Effector memory CD8-positive, alpha-beta T cell (primary cell): ENCODE results near the gene PLEKHN1.
A peak's percentile ranks its signal among the peaks of the same experiment; 100 is the strongest.

ENCODE experiments used
- ATAC-seq: fragments of 150-1000 bp; cut with Tn5 transposase; replicated peaks from 2 replicates; pipeline ENCODE4 v1.10.0; 2021; ENCODE audit warnings: mild to moderate bottlenecking, moderate library complexity
- DNase-seq, 3 experiments: peaks; one replicate each; pipeline ENCODE4 v3.0.0; 2021
- H3K27ac Mint-ChIP-seq, 2 donors: one replicate each; pipeline ENCODE4 v1.8.0; 2022; ENCODE audit warnings: mild to moderate bottlenecking in 2 of 2, mixed read lengths in 2 of 2, moderate library complexity in 2 of 2
- H3K27me3 Mint-ChIP-seq, 2 donors: one replicate each; pipeline ENCODE4 v1.8.0; 2022; ENCODE audit warnings: mixed read lengths in 2 of 2
- H3K36me3 Mint-ChIP-seq: one replicate; pipeline ENCODE4 v1.8.0; 2022; ENCODE audit warnings: mild to moderate bottlenecking, moderate library complexity, mixed read lengths; ENCODE audit not compliant: insufficient read depth
- H3K4me1 Mint-ChIP-seq, 2 donors: one replicate each; pipeline ENCODE4 v1.8.0; 2022; ENCODE audit warnings: low read depth in 2 of 2, mixed read lengths in 2 of 2
- H3K4me3 Mint-ChIP-seq, 2 donors: one replicate each; pipeline ENCODE4 v1.8.0; 2022; ENCODE audit warnings: mild to moderate bottlenecking in 2 of 2, mixed read lengths in 2 of 2, moderate library complexity in 2 of 2
- H3K9me3 Mint-ChIP-seq, 2 donors: one replicate each; pipeline ENCODE4 v1.8.0; 2022; ENCODE audit warnings: mixed read lengths in 2 of 2

PLEKHN1 gene

DNA sequence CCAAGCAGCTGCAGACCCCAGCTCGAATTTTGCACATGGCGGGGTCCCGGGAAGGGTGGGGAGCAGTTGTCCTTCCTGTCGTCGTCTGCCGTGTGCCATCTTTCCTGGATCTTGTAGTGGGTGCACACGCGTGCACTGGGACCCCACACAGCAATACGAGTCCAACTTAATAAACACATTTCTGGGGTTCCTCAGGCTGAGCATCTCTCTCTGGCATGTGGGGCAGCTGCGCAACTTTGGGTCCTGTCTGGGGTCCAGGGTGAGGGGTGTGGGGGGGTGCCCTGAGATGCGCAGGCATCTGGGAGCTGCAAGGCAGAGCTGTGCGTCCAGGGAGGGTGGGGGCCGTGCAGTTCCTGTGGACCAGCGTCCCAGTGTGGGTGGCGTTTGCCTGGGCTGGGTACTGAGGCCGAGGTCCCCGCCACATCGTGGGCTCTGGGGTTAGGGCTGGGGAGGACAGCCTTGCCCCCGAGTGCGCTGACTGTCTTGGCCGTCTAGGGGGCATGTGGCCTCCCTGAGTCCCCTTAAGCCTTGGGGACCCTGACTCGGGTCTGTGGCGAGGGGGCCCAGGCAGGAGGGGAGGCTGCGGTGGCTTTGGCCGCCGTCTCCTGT, 652 bp upstream of the PLEKHN1 start:
- Mint-ChIP-seq H3K27me3 (peaks cover 0 to 16% of the 10 kb centered on the region in 2 donors), H3K4me1 (peaks cover 0 to 4% of the 10 kb centered on the region in 2 donors), H3K36me3 (no peaks in the 10 kb centered on the region), H3K4me3 (peak overlapping the region; percentile 23 to 38), H3K27ac (no peak overlapping the region), H3K9me3 (no peaks in the 10 kb centered on the region)
- ATAC-seq (no peak), DNase-seq (no peak)

DNA sequence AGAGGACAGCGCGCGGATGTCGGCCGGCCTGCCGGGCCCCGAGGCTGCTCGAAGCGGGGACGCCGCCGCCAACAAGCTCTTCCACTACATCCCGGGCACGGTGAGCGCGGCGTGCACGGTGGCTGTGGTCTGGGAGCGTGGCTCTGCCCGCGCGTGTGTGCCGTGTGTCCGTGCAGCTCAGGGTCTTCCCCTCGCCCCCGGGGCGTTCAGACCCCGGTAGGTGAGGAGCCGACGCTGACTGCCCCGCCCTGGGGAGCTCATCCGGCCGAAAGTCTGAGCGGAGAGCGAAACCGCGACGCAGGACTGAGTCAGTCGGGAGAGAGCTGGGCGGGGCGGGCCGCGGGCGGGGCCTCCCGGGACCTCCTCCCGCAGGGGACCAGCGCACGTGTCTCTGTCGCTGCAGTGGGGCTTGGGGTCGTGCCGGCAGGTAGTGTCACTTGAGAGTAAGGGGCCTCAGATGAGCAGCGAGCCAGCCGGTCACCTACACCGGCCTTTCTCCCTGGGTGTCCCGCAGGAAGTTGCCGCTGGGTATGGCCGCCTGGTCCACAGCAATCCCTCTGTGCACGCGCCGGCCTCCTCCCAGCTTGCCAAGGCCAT, 520 bp downstream of the PLEKHN1 start:
- Mint-ChIP-seq H3K9me3 (no peaks in the 10 kb centered on the region), H3K27me3 (peaks cover 0 to 16% of the 10 kb centered on the region in 2 donors), H3K4me1 (peaks cover 0 to 4% of the 10 kb centered on the region in 2 donors), H3K4me3 (peak overlapping the region; percentile 67 to 75), H3K36me3 (no peaks in the 10 kb centered on the region), H3K27ac (no peak overlapping the region)
- ATAC-seq (peak; percentile 93), DNase-seq (peak; percentile 46 to 51 (median 47))

DNA sequence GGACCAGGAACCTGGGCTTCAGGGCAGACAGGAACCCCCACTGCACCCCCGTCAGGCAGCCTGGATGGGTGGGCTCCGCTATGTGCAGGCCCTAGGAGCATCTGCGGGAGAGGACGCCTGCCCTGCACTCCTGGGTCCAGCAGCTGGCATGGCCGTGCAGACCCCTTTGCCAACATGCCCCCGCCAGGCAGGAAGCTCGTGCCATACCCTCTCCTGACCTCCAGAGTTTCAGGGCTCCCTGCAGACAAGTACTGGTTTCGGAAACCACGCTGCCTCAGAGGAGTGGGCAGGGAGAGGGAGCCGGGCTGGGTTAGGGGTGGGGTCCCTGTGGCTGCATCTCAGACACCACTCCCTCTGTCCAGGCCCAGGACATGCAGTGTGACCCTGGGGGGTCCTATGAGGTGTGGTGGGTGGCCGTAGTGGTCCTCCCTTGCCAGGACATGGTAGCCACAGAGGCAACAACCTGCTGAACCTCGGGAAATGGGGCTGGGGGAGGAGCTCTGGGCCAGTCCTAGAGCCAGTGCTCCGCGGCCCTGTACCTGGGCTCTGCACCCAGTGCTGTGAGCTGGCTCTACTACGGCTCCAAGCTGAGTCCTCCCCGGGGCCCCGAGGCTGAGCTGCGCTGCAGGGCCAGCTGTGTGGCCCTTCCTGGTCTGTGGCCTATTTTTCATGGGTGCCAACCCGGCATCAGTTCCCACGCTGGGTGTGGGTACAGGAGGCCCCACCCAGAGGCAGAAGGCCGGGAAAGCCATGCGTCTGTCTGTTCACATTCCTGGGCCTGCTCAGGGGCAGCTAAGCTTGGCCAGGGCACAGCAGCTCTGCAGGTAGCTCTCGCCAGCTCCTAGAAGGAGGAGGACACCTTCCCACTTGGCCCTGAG, 1.4 kb downstream of the PLEKHN1 start:
- DNase-seq = no peak
- Mint-ChIP-seq H3K4me1 (no peaks in the 10 kb centered on the region), H3K27me3 (peaks cover 0 to 16% of the 10 kb centered on the region in 2 donors), H3K9me3 (no peaks in the 10 kb centered on the region), H3K27ac (no peak overlapping the region), H3K4me3 (peak overlapping the region; percentile 18 to 36), H3K36me3 (no peaks in the 10 kb centered on the region)
- ATAC-seq = no peak

DNA sequence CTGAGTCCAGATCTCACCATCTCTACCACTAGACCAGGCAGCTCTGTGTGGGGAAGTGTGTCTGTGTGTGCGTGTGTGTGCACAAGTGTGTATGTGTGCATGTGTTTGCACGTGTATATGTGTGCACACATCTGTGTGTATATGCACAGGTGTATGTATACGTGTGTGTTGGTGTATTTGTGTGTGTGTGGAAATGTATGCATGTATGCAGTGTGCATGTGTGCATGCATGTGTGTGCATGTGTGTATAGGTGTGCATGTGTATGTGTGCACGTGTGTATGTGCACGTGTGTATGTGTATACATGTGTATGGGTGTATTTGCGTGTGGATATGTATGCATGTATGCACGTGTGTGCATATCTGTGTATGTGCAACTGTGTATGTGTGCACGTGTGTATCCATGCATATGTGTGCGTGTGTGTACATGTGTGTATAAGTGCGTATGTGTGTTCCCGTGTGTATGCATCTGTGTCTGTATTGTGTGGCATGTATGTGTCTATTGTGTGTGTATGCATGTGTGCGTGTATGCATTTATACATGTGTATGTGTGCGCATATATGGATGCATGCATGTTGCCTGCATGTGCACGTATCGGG, 3.1 kb downstream of the PLEKHN1 start:
- Mint-ChIP-seq H3K9me3 (no peaks in the 10 kb centered on the region), H3K27ac (no peak overlapping the region), H3K27me3 (peaks cover 0 to 26% of the 10 kb centered on the region in 2 donors), H3K36me3 (no peaks in the 10 kb centered on the region), H3K4me3 (no peak overlapping the region), H3K4me1 (no peaks in the 10 kb centered on the region)
- no peak for ATAC-seq
- DNase-seq = no peak

DNA sequence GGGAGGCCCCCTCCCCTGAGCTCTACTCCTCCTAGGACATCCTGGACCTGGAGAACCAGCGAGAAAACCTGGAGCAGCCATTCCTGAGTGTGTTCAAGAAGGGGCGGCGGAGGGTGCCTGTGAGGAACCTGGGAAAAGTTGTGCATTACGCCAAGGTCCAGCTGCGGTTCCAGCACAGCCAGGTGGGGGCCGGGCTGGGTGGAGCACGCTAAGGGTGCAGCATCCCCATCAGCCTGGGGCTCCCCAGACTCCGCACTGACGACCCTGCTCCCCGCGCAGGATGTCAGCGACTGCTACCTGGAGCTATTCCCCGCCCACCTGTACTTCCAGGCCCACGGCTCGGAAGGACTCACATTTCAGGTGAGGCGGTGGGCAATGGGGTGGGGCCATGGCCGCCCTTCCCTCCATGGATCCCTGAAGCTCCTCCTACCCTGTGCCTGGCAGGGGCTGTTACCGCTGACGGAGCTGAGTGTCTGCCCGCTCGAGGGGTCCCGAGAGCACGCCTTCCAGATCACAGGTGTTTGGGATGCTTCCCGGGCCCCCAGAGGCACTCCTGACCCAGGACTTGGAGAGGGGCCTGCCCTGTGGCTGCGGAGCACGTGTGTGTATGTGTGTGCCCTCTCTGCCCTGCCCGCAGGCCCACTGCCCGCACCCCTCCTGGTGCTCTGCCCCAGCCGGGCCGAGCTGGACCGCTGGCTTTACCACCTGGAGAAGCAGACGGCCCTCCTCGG, 4.1 kb downstream of the PLEKHN1 start:
- Mint-ChIP-seq H3K36me3 (no peaks in the 10 kb centered on the region), H3K4me1 (no peaks in the 10 kb centered on the region)

DNA sequence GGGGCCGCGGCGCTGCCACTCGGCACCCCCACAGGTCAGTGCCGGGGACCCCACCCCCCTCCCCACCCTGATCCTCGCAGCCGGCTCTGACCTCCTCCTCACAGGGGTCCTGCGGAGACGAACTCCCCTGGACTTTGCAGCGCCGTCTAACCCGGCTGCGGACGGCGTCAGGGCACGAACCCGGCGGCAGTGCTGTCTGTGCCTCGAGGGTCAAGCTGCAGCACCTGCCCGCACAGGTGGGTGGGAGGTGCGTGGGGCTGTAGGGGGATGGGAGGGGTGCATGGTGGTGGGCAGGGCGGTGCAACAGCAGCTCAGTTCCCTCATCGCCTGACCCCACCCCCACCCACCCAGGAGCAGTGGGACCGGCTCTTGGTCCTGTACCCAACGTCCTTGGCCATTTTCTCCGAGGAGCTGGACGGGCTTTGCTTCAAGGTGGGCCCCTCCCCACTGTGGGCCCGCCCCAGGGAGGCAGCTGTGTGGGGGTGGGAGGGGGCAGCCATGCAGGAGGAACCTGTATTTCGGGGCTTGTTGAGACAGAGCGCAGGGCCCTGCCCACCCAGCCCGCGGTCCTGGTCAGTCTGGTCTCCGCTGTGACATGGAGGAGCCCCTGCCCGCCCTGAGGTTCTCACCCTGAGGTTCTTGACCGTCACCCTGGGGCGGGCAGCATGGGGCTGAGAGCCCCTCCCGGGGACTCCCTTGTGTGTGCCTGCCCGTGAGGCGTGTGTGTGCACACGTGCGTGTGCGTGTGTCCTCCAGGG, 4.9 kb downstream of the PLEKHN1 start:
- no peaks in the 10 kb centered on the region for H3K36me3 Mint-ChIP-seq
- no peak overlapping the region for H3K27ac Mint-ChIP-seq
- no peaks in the 10 kb centered on the region for H3K9me3 Mint-ChIP-seq
- DNase-seq (no peak), ATAC-seq (no peak)
- H3K27me3 Mint-ChIP-seq = peaks cover 13 to 44% of the 10 kb centered on the region in 2 donors
- no peak overlapping the region for H3K4me3 Mint-ChIP-seq
- H3K4me1 Mint-ChIP-seq = peaks cover 5 to 6% of the 10 kb centered on the region in 2 donors

More for the DNA sequence above, 4.1 kb downstream of the PLEKHN1 start:
- peaks cover 6 to 36% of the 10 kb centered on the region in 2 donors for H3K27me3 Mint-ChIP-seq
- H3K4me3 Mint-ChIP-seq = no peak overlapping the region
- no peak overlapping the region for H3K27ac Mint-ChIP-seq
- ATAC-seq = no peak
- H3K9me3 Mint-ChIP-seq = no peaks in the 10 kb centered on the region
- DNase-seq = no peak

DNA sequence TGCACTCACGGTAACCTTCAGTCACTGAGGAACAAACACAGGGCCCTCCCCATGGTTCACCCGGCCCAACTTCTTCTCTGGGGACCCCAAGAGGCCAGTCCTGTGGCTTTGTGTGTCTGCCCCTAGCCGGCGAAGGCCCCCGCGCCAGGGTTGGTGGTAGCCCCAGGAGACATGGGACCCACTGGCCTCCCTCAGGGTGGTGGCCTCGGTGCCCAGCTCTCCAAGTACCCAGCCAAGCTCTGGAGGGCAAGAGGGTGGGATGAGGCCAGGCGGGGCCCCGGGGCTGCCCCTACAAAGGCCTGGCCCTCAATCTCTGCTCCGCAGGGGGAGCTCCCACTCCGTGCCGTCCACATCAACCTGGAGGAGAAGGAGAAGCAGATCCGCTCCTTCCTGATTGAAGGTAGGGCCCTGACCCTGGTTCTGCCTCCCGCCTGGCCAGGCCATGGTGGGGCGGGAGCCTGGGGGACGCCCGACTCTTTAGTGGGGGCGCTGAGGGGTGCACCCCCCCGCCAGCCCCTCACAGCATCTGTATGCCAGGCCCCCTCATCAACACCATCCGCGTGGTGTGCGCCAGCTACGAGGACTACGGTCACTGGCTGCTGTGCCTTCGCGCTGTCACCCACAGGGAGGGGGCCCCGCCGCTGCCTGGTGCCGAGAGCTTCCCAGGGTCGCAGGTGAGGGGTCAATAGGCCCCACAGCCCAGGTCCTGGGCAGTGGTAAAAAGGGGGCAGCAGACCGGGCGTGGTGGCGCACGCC, 5.6 kb downstream of the PLEKHN1 start:
- H3K9me3 Mint-ChIP-seq = no peaks in the 10 kb centered on the region
- no peak for ATAC-seq
- H3K4me1 Mint-ChIP-seq = peaks cover 5 to 6% of the 10 kb centered on the region in 2 donors
- no peak overlapping the region for H3K27ac Mint-ChIP-seq
- DNase-seq = no peak
- no peaks in the 10 kb centered on the region for H3K36me3 Mint-ChIP-seq
- H3K4me3 Mint-ChIP-seq = no peak overlapping the region
- peaks cover 13 to 45% of the 10 kb centered on the region in 2 donors for H3K27me3 Mint-ChIP-seq

DNA sequence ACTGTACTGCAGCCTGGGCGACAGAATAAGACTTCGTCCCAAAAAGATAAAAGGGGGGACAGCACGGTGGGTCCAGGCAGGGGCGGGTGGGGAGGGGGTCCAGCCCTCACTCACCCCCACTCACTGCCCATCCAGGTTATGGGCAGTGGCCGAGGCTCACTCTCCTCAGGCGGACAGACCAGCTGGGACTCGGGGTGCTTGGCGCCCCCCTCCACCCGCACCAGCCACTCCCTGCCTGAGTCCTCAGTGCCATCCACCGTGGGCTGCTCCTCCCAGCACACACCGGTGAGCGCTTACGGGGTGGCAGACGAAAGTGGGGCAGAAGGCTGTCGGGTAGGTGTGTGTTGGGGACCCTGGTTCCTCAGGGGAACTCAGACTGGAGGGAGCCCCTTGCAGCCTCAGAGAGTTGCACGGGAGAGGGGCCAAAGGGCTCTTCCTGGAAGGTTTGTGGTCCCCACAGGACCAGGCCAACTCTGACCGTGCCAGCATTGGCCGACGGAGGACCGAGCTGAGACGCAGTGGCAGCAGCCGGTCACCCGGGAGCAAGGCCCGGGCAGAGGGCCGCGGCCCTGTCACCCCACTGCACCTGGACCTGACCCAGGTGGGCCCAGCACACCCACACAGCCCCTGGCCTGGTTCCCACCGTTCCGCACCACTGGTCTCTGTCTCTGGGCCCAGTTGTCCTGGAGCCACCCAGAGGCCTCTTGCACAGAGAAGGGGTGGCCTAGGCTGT, 6.6 kb downstream of the PLEKHN1 start:
- no peak overlapping the region for H3K4me3 Mint-ChIP-seq
- ATAC-seq = no peak

DNA sequence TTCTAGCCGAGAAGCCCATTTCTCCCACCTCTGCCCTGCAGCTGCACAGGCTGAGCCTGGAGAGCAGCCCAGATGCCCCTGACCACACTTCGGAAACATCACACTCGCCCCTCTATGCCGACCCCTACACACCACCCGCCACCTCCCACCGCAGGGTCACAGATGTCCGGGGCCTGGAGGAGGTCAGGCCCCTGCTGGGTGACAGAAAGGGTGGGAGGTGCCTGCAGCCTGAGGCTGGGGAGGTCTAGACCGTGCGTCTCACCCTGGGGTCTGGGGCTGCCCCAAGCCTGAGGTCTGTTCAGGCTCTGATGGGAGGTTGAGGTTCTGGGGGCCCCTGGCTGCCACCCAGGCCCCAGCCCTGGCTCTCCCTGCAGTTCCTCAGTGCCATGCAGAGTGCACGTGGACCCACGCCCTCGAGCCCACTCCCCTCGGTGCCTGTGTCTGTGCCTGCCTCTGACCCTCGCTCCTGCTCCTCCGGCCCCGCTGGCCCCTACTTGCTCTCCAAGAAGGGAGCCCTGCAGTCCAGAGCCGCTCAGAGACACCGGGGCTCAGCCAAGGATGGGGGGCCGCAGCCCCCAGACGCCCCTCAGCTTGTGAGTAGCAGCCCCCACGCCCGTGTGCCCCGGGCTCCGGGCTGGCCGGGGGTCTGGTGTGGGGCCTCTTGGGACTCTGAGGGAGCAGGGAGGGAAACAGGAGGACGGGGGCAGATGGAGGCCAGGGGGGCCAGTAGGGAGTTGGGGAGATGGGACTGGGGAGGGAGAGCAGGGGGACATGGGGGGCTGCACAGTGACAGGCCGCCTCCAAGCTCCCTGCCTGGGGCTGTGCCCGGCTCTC, 7.4 kb downstream of the PLEKHN1 start:
- Mint-ChIP-seq H3K27ac (no peak overlapping the region), H3K27me3 (peaks cover 13 to 44% of the 10 kb centered on the region in 2 donors), H3K36me3 (no peaks in the 10 kb centered on the region), H3K4me1 (peaks cover 5 to 9% of the 10 kb centered on the region in 2 donors), H3K4me3 (no peak overlapping the region), H3K9me3 (no peaks in the 10 kb centered on the region)
- ATAC-seq = no peak
- DNase-seq = no peak

More for the DNA sequence above, 6.6 kb downstream of the PLEKHN1 start:
- Mint-ChIP-seq H3K27me3 (peaks cover 13 to 45% of the 10 kb centered on the region in 2 donors), H3K9me3 (no peaks in the 10 kb centered on the region), H3K36me3 (no peaks in the 10 kb centered on the region), H3K4me1 (peaks cover 5 to 6% of the 10 kb centered on the region in 2 donors), H3K27ac (no peak overlapping the region)
- no peak for DNase-seq

DNA sequence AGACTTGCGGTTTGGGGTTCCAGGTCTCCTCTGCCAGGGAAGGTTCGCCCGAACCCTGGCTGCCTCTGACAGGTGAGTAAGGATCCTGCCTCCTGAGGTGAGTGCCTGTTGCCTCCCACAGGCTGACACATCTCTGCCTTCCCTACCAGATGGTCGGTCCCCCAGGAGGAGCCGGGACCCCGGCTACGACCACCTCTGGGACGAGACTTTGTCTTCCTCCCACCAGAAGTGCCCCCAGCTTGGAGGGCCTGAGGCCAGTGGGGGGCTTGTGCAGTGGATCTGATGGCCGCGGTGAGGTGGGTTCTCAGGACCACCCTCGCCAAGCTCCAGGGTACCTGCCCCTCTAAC, 8.0 kb downstream of the PLEKHN1 start:
- H3K36me3 Mint-ChIP-seq = no peaks in the 10 kb centered on the region
- H3K27me3 Mint-ChIP-seq = peaks cover 13 to 40% of the 10 kb centered on the region in 2 donors
- DNase-seq (no peak), ATAC-seq (no peak)
- peaks cover 5 to 9% of the 10 kb centered on the region in 2 donors for H3K4me1 Mint-ChIP-seq
- H3K27ac Mint-ChIP-seq = no peak overlapping the region
- H3K4me3 Mint-ChIP-seq = no peak overlapping the region
- no peaks in the 10 kb centered on the region for H3K9me3 Mint-ChIP-seq
